ENCODE data around the gene CALHM4.

GRCh38 chr6:116512734-116513133 is 40.8 kb upstream of the CALHM4 start:
- TF ChIP-seq, protein P1, sequence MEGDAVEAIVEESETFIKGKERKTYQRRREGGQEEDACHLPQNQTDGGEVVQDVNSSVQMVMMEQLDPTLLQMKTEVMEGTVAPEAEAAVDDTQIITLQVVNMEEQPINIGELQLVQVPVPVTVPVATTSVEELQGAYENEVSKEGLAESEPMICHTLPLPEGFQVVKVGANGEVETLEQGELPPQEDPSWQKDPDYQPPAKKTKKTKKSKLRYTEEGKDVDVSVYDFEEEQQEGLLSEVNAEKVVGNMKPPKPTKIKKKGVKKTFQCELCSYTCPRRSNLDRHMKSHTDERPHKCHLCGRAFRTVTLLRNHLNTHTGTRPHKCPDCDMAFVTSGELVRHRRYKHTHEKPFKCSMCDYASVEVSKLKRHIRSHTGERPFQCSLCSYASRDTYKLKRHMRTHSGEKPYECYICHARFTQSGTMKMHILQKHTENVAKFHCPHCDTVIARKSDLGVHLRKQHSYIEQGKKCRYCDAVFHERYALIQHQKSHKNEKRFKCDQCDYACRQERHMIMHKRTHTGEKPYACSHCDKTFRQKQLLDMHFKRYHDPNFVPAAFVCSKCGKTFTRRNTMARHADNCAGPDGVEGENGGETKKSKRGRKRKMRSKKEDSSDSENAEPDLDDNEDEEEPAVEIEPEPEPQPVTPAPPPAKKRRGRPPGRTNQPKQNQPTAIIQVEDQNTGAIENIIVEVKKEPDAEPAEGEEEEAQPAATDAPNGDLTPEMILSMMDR (IDR thresholded peaks at IDR 0.05 in 4 of 5, conservative IDR thresholded peaks at IDR 0.05 in 1 of 5): no peak
- TF ChIP-seq POLR2A (IDR thresholded peaks at IDR 0.05): no peak

Measured in gastrocnemius medialis (tissue), 4 donors.